HepG2 (cell line): Measurements from ENCODE around the gene FBXO24. TPM values are rescaled to one million over a fixed set of nuclear protein-coding genes. Genes with fewer than 3 reads are reported as not detected.

ENCODE experiments used
- ARID2 ChIP-seq: sonication (generic); formaldehyde crosslinking; IDR thresholded peaks from 2 replicates; pipeline ENCODE4 v1.8.1; 2022; ENCODE audit warnings: mild to moderate bottlenecking, missing genetic modification reagents, borderline replicate concordance
- CENPX ChIP-seq: sonication (generic); formaldehyde crosslinking; IDR thresholded peaks from 2 replicates; pipeline ENCODE4 v1.9.0; 2021; ENCODE audit warnings: mild to moderate bottlenecking, missing genetic modification reagents, moderate library complexity
- CSRNP2 ChIP-seq: sonication (generic); formaldehyde crosslinking; conservative IDR thresholded peaks from 2 replicates; pipeline ENCODE4 v1.8.0; 2022; ENCODE audit warnings: low read depth, missing genetic modification reagents
- KMT2B ChIP-seq: IDR thresholded peaks from 2 replicates; pipeline ENCODE4 v1.6.1; 2016; ENCODE audit warnings: missing genetic modification reagents, missing compliant biosample characterization
- PAWR ChIP-seq: sonication (generic); formaldehyde crosslinking; IDR thresholded peaks from 2 replicates; pipeline ENCODE4 v1.4.0; 2020; ENCODE audit warnings: missing genetic modification reagents, mild to moderate bottlenecking, borderline replicate concordance
- PAXIP1 ChIP-seq: sonication (generic); formaldehyde crosslinking; conservative IDR thresholded peaks from 2 replicates; pipeline ENCODE4 v1.4.0; 2020; ENCODE audit warnings: mild to moderate bottlenecking, missing genetic modification reagents, moderate library complexity
- RBAK ChIP-seq: sonication (generic); formaldehyde crosslinking; IDR thresholded peaks from 2 replicates; pipeline ENCODE4 v1.5.1; 2020; ENCODE audit warnings: mild to moderate bottlenecking, missing genetic modification reagents
- RXRB ChIP-seq: IDR thresholded peaks from 2 replicates; pipeline ENCODE4 v1.6.1; 2016; ENCODE audit warnings: borderline replicate concordance, missing genetic modification reagents, missing compliant biosample characterization
- SATB2 ChIP-seq: sonication (generic); formaldehyde crosslinking; IDR thresholded peaks from 2 replicates; pipeline ENCODE4 v1.5.0; 2020; ENCODE audit warnings: missing genetic modification reagents
- TAF1 ChIP-seq: sonication (generic); formaldehyde crosslinking; IDR thresholded peaks from 2 replicates; pipeline ENCODE4 v1.4.0; 2020; ENCODE audit warnings: missing genetic modification reagents
- TOE1 ChIP-seq: sonication (generic); formaldehyde crosslinking; IDR thresholded peaks from 2 replicates; pipeline ENCODE4 v1.4.0; 2020; ENCODE audit warnings: mild to moderate bottlenecking, missing genetic modification reagents
- TP53 ChIP-seq: sonication (generic); formaldehyde crosslinking; conservative IDR thresholded peaks from 2 replicates; pipeline ENCODE4 v1.4.0; 2020; ENCODE audit warnings: missing genetic modification reagents
- WIZ ChIP-seq: sonication (generic); formaldehyde crosslinking; IDR thresholded peaks from 2 replicates; pipeline ENCODE4 v1.5.1; 2020; ENCODE audit warnings: mild to moderate bottlenecking, missing genetic modification reagents
- ZBTB39 ChIP-seq: sonication (generic); formaldehyde crosslinking; IDR thresholded peaks from 2 replicates; pipeline ENCODE4 v1.5.0; 2020; ENCODE audit warnings: missing genetic modification reagents
- ZFP37 ChIP-seq: sonication (generic); formaldehyde crosslinking; IDR thresholded peaks from 2 replicates; pipeline ENCODE4 v1.4.0; 2020; ENCODE audit warnings: missing genetic modification reagents, borderline replicate concordance
- ZFP90 ChIP-seq: sonication (generic); formaldehyde crosslinking; IDR thresholded peaks from 2 replicates; pipeline ENCODE4 v1.8.0; 2022; ENCODE audit warnings: missing genetic modification reagents, mild to moderate bottlenecking, inconsistent platforms, borderline replicate concordance
- ZFP91 ChIP-seq: sonication (generic); formaldehyde crosslinking; IDR thresholded peaks from 2 replicates; pipeline ENCODE4 v1.9.0; 2022; ENCODE audit warnings: missing genetic modification reagents, mild to moderate bottlenecking, borderline replicate concordance
- ZFY ChIP-seq: sonication (generic); formaldehyde crosslinking; IDR thresholded peaks from 2 replicates; pipeline ENCODE4 v1.4.0; 2020; ENCODE audit warnings: missing genetic modification reagents
- ZNF17 ChIP-seq: sonication (generic); formaldehyde crosslinking; IDR thresholded peaks from 2 replicates; pipeline ENCODE4 v1.5.0; 2020; ENCODE audit warnings: mild to moderate bottlenecking, missing genetic modification reagents
- ZNF841 ChIP-seq: sonication (generic); formaldehyde crosslinking; IDR thresholded peaks from 2 replicates; pipeline ENCODE4 v1.8.1; 2023; ENCODE audit warnings: missing genetic modification reagents, borderline replicate concordance
- ZNF883 ChIP-seq: sonication (generic); formaldehyde crosslinking; IDR thresholded peaks from 2 replicates; pipeline ENCODE4 v1.5.1; 2020; ENCODE audit warnings: mild to moderate bottlenecking, missing genetic modification reagents; ENCODE audit errors: not compliant biosample characterization
- polyA plus RNA-seq, 8 experiments: library from polyadenylated mRNA; depleted of rRNA in 3 of 8; stranded (reverse) in 7 of 8; unstranded in 1 of 8; fragments of >200 nt; fragmentation: Illumina TruSeq in 4 of 8; extraction: Trizol in 4 of 8; gene quantifications; 2 replicates each; pipeline versions ENCODE4 v1.2.1 to v1.2.3, GENCODE V29; 2011 to 2016; ENCODE audit warnings: low read depth in 4 of 8, missing spikeins in 1 of 8, mixed read lengths in 1 of 8; ENCODE audit not compliant: insufficient read depth in 1 of 8
- total RNA-seq, 5 experiments: library from RNA; depleted of rRNA; stranded (reverse); fragments of >200 nt; fragmentation: Illumina TruSeq; extraction: Trizol; gene quantifications; 2 replicates each; pipeline ENCODE4 v1.2.3, GENCODE V29; 2016; ENCODE audit warnings: low read depth in 1 of 5

FBXO24 gene
- total and polyA plus RNA-seq, 2 of the 13 experiments (the other 11 are each of a cell fraction or from before 2014, with no cell fraction given), result 0.20 to 0.55 TPM

- TF ChIP-seq ZFP91 (CRISPR knock-in tag) (no peak), WIZ (CRISPR knock-in tag) (no peak), ZFY (peak; percentile 60), ZNF883 (no peak), PAWR (CRISPR knock-in tag) (no peak), ZFP37 (CRISPR knock-in tag) (no peak), CENPX (CRISPR knock-in tag) (no peak), TOE1 (CRISPR knock-in tag) (0 out of 2 replicates have a peak, but pooled peaks have one; percentile 29), ZBTB39 (no peak), TAF1 (CRISPR knock-in tag) (0 out of 2 replicates have a peak, but pooled peaks have one; percentile 8), TP53 (CRISPR knock-in tag) (no peak), ARID2 (CRISPR knock-in tag) (no peak), PAXIP1 (CRISPR knock-in tag) (no peak; the same call in 1 of the 2 replicates), RXRB (CRISPR knock-in tag) (peak; percentile 65), RBAK (no peak), SATB2 (CRISPR knock-in tag) (no peak), ZNF841 (CRISPR knock-in tag) (no peak), ZFP90 (CRISPR knock-in tag) (no peak), ZNF17 (CRISPR knock-in tag) (no peak), CSRNP2 (no peak), KMT2B (0 out of 2 replicates have a peak, but pooled peaks have one; percentile 19)
Measured at GRCh38 chr7:100545360-100546128, 40.6 kb upstream of the FBXO24 start (continued).
